OCI-M2 (cell line): Measurements from ENCODE around the gene TDRD7.

Experiments
- DNase-seq: peaks from one replicate; lab custom pipeline; 2025; ENCODE audit not compliant: unreplicated experiment; lab: John Stamatoyannopoulos, UW

TDRD7 gene, protein sequence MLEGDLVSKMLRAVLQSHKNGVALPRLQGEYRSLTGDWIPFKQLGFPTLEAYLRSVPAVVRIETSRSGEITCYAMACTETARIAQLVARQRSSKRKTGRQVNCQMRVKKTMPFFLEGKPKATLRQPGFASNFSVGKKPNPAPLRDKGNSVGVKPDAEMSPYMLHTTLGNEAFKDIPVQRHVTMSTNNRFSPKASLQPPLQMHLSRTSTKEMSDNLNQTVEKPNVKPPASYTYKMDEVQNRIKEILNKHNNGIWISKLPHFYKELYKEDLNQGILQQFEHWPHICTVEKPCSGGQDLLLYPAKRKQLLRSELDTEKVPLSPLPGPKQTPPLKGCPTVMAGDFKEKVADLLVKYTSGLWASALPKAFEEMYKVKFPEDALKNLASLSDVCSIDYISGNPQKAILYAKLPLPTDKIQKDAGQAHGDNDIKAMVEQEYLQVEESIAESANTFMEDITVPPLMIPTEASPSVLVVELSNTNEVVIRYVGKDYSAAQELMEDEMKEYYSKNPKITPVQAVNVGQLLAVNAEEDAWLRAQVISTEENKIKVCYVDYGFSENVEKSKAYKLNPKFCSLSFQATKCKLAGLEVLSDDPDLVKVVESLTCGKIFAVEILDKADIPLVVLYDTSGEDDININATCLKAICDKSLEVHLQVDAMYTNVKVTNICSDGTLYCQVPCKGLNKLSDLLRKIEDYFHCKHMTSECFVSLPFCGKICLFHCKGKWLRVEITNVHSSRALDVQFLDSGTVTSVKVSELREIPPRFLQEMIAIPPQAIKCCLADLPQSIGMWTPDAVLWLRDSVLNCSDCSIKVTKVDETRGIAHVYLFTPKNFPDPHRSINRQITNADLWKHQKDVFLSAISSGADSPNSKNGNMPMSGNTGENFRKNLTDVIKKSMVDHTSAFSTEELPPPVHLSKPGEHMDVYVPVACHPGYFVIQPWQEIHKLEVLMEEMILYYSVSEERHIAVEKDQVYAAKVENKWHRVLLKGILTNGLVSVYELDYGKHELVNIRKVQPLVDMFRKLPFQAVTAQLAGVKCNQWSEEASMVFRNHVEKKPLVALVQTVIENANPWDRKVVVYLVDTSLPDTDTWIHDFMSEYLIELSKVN

DNA sequence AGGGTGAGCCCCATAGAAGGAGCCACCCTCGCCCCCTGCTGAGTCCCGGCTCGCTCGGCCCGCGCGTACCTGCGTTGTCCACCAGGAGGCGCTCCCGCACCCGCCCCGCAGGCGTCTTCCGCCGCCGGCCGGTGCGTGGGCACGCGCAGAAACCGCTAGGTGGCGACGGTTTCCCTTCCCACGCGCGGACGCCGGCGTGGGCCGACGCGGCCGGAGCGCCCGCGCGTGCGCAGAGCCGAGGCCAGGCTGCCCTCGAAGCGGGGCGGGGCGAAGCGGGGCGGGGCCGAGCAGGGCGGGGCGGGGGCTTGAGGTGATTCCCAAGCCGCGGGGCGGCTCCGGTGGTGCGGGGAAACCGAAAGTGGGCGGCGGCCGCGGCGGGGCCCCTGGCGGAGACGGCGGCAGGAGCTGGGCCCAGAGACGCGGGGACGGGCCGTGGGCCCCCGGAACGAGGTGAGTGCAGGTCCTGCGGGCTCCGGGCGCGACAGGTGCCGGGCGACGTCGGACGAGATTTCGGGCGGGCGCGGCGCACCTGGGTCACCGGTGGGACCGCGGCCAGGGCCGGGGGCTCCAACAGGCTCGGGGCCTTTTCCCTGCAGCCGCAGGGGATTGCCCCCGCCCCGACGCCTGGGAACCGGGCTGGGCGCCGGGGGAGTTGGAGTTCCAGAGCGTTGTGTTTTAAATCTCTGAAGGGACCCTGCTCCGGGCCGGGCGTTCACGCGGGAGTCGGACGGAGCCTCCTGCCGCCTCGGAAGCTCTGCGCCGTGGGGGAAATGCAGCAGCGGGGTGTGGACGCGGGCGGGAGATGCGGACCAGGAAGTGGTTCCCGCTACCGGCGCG lies at the start of gene TDRD7:
Gene TDRD7, plus strand, starts transcription at position 308 of the 837 bp plus-strand sequence. CDS start 16,370 bp downstream, outside the sequence.
- DNase-seq: no peak

DNA sequence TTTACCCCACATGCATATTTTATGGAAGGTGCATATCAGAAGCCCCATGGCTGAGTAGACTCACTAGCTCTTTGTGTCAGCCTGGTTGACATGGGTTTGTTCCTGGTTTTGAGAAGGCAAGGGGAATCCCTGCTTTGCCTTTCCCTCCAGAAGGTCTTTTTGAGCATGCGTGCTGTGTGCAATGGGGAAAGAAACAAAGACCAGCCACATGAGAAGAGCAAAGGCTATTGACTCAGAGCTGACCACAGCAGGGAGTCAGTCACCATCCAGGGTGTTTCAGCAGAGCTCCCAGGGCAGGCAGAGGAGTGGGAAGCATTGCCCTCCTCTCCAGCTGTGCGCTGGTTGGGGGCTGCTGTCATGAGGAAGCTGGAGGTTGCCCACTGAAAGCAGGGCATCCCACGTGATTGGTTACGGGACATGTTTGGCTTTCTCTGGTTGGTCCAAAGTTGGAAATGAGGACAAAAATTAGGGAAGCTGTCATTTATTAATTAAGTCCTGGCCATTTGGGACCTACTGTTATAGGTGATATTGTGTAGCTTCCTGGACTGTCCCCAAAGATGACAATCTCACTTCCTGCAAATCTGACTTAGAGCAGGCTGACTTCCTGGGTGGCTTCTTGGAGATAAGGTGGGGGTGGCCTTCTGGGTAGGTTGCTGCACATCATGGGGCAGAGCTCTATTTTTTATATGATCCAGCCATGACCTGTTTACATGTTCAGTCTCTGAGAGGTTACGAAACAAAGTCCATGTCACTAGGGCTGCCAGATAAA lies 48.9 kb upstream of the TDRD7 start:
- DNase-seq: no peak

DNA sequence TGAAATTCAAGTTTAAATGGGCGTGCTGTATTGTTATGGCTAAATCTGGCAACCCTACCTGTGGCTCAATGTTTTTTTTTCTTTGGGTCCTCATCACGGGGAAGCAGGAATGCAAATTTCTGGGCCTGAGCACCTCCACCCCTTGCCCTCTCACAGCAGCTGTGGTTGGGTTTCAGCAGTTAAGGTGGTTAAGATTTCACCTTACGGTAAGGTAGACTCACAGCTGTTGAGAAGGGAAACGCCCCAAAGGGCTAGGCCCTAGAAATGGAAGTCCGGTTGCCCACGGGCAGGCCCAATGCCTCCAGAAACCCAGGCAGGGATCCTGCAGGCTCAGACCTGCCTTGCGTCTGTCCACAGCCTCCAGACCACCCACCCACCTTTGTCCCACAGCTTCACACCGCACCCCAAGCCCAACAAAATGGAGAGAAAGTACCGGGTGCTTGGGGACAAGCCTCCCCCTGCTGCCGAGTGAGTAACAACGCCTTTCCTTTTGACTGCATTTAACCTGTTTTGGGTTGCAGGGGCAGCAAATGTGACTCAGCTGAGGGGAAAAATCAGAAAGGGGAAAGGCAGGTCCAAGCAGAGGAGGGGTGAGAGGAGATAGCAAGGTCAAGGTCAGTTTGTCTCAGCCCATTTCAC lies 48.1 kb upstream of the TDRD7 start:
- no peak for DNase-seq

DNA sequence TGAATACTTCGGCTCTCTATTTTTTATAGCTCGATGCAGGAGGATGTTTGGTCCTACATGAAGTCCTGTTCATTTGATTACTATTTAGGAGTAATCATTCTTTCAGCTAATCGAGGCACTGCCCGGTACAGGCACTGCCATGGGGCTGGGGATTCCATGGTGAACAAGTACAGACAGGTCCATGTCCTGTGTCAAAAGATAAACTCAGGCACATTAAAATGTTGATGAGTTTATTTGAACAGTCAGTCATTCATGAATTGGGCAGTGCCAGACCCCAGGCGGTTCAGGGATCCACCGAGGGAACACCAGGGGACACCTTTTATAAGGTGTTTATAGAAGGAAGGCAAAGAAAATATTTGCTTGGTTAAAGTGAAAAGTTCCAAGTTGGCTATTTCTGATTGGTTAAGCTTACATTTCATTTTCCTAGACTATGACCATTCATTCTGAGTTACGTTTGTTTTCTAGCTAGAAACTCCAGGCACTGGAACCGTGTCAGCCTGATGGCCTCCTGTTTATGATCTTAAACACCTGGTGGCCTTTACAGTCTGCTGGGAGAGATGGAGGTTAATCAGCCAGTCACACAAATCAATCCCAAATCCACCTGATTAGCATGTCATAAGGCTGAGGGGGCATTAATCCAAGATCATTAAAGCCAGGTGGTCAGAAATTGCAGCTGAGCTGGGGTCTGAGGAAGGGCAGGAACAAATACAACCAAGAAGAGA lies 47.0 kb upstream of the TDRD7 start:
- DNase-seq: no peak

DNA sequence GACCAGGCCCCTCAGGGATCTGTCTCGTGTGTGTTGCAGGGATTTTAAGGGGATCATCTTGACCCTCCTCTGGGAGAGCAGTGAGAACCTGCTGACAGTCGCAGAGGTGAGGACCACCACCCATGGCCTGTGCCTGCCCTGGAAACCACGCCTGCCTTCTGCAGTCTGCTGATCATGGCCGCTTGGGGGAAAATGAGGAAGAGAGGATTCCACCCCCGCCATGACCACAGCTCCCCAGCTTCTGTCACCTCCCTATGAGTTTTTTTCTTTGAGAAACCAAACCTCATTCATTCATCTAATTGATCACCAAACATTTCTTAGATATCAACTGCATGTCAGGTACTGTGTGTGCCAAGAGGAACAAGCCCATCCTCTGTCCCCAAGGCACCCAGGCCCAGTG lies 46.3 kb upstream of the TDRD7 start:
- no peak for DNase-seq

DNA sequence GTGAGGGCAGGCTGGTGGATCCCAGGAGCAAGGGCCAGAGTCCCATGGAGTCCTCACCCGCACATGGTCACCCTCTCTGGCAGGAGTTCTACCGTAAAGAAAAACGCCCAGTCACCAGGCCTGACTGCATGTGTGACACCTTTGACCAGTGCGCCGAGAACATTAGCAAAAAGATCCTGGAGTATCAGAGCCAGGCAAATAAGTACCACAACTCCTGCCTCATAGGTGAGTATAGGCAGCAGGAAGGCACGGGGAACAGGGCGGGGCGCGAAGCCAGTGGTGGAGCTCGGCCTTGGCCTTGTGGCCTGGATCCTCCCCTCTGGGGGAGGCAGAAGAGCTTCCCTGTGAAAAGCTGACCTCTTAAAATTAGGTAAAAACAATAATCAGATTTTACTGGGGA lies 45.4 kb upstream of the TDRD7 start:
- no peak for DNase-seq

DNA sequence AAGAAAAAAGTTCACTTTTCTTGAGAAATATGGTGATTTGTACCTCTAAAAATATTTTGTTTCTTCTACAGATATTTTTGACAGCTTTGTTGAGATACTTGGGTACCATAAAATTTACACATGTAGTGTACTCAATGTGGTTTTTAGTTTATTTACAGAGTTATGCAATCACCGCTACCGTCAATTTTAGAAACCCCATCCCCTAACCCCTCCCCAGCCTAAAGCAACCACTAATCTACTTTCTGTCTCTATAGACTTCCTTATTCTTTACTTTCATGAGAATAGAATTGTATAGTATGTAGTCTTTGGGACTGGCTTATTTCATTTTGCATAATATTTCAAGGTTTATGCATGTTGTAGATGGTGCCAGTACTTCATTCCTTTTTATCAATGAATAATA lies 45.0 kb upstream of the TDRD7 start:
- DNase-seq: no peak

DNA sequence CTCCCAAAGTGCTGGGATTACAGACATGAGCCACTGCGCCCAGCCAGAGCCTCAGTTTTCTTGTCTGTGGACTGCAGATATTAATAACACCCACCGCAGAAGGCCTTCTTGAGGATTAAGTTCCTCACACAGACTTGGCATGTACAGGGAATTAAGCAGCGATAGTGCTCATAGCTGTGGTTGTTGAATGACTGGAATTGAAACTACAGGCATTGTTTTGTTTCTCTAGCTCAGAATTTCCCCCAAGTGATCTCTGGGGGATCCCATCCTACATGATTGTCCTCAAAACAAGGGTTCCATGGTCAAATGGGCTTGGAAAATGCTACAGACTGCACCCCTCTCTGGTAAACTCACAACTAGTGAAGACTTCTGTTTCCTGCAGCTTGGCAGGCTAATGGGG lies 44.2 kb upstream of the TDRD7 start:
- DNase-seq: no peak

DNA sequence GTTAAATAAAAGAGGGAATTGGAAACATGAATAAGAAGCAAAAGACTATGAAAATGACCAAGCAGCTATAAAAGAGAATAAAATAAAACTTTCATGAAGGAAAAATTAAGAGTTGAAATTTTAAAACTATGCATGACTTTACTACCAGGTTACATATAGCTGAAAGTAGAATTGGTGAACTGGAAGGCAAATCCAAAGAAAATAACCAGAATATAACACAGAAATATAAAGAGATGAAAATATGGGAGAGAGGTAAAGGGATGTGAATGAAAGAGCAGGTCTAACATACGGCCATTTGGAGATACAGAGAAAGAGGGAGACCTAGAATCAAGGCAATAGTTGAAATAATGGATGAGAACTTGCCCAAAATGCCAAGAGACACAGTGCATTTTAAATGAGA lies 42.9 kb upstream of the TDRD7 start:
- DNase-seq: no peak

DNA sequence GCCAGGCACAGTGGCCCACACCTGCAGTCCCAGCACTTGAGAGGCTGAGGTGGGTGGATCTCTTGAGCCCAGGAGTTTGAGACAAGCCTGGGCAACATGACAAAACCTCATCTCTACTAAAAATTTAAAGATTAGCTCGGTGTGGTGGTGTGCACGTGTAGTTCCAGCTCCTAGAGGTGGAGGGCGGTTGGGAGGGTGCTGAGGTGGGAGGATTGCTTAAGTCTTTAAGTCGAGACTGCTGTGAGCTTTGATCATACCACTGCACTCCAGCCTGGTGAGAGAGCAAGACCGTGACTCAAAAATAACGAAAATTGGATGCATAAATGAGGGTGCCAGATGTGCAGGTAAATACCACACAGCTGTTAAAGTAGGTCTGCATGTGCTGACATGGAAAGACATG lies 39.3 kb upstream of the TDRD7 start:
- DNase-seq: no peak

DNA sequence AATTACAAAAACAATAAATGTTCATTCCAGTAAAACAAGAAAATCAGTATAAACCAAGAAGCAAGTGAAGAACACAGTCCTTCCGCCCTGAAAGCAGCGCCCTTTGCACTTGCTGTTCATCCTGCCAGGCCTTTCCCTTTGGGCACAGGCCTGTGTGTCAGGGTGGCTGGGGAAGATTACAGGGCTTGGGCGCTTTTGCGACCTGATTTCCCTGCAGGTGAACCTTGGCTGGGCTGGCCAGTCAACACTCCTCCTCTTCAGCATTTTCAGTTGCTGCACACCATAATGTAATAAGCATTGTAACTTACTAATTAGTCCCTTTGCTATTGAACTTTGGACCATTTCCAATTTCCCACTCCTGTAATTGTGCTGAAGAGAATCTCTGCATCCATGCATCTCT lies 38.6 kb upstream of the TDRD7 start:
- no peak for DNase-seq

DNA sequence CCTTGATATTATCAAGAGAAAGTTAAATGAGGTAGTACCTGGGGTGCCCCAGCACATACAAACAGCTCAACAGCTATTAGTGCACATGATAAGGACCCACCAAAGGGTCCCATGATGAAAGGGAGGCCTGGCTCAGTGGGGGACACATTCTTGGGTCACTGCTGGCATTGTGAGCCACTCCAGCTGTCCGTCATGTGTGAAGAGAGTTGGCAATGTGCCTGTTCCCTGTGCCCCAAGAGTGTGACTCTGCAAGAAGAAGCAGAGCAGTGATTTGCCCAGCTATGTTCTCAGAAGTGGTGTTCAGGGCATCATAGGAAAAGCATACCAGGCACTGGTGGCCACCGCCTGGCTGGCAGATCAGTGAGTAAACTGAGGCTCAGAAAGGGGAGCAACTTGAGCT lies 37.1 kb upstream of the TDRD7 start:
- DNase-seq: no peak

DNA sequence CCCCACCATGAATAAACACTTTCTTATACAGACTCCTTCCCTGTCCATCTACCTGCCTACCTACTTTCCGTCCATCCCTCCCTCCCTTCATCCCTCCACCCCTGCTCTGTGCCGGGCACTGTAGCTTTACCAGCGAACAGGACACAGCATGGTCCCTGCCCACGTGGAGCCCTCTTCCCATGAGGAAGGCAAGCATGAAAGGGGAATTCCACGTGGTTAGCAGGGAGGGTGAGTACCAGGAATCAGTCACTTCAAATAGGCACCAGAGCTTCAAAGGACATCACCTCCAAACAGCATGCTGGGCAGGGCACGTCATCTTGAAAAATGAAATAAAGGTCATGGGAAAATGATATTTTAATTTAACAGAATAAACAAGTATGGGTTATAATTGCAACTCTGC lies 35.0 kb upstream of the TDRD7 start:
- no peak for DNase-seq

DNA sequence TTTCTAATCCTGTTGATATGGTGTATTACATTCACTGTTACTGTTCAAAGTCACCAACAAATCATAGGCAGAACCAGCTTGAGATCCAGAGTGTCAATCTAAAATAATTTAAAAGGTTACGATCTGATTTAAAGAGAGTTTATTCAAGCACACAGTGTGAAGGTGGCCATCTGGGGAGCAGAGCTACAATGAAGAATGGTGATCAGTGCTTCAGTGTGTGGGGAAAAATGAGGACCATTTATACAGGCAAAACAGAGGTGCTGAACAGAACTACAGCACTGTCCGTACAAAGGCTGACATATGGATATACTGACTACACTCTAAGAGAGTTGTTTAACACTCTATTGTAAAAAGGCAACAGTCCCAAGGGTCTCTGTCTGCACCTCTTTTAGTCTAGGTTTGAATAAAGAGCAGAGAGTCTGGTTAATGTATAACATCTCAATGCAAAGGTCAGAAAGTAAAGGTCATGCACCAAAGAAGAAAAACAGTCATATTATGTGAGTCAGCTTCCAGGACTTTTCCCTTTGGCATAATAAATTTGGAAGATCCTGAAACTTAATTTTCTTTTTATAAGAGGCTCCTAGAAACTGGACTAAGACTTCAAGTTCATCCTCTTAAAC lies 29.7 kb upstream of the TDRD7 start:
- no peak for DNase-seq

DNA sequence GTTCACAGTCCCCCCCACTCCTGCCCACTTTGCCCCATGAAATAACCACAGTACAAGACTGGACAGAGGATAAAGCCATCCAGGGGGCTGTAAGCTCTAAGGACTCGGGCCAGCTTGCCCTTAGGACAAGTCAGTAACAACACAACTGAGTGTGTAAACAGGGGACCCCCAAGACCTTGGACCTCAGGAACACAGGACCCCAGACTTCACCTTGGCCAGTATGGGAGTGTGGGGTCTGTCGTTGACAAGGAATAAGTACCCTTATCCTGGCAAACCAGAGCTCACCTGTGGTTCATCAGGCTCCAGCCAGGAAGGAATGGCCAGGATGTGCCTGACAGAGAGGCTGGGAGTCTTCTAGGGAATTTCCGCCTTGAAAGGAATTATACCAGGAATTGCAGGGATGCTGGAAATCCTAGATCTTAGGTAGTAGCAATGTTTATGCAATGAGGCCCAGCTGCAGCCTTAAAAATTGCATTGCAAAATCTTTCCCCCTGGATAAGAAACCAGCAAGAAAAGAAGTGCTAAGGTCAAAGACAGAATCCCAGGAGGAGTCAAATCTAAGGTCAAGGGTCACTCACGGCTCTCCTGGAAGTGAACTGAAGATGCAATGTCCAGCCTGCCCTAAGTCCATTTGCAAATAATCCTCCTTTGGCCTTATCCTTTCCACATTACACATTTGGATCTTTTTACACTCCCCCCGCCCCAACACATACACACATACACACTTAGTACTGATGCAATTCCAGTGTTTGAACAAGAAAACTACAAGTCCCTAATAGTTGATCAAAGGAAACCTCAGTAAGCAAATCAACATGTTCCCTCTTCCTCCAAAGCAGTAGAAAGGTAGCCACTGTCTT lies 27.3 kb upstream of the TDRD7 start:
- DNase-seq: no peak

DNA sequence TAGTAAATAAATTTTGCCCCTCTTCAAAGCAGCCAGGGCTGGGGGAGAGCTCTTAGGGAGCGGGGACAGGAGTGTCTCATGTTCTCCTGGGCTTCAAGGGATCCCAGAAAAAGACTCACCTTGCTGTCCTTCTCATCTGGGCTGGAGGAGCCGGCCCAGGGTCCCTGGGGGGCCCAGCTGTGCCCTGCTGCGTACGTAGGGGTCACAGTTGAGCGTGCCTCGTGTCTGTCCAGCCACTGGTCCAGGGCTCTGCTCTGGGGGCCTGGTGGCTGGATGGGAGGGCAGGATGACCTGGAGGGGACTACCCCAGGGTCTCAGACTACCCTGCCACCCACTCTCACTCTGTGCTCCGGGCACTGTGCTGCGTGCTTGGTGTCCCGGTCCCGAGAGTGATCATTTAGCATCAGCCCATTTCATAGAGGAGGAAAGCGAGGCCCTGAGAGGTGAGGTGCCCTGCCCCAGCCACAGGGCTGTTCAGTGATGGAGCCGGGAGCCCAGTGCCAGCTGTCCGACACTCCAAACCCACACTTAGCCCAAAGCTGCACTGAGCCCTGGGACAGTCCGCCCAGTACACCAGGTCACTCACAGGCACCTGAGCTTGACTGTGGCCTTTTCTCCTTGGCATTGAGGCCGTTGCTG lies 26.2 kb upstream of the TDRD7 start:
- DNase-seq: no peak

DNA sequence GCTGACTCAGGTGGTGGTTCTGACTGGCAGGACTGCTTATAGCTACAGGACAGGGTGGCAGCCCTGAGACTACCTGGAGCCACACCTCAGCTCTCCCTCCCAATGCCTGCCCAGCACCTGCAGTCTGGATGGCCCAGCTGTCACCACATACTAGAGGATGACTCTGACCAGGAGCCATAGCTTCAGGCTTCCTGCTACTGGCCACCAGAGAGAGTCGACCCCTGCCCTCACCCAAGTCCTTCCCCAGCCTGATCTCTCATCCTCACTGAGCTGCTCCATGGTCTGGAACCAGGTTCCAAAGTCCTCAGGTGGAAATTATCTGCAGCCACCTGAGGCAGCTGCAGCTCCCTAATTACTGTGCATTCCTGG lies 25.6 kb upstream of the TDRD7 start:
- no peak for DNase-seq
